Testis (tissue), 3 donors: ENCODE measurements around the gene PHF24. TPM values are rescaled to one million over a fixed set of nuclear protein-coding genes. Genes with fewer than 3 reads are reported as not detected.

Source experiments
- DNase-seq: peaks from one replicate; pipeline ENCODE4 v3.0.0-alpha.2; 2019
- H3K27ac ChIP-seq, 2 donors: fragments of 200-600 bp; sonication (generic); one replicate each; pipeline ENCODE4 v1.5.1; 2019
- H3K27me3 ChIP-seq: fragments of 200-600 bp; sonication (generic); one replicate; pipeline ENCODE4 v1.5.1; 2019
- H3K36me3 ChIP-seq: fragments of 200-600 bp; sonication (generic); one replicate; pipeline ENCODE4 v1.5.1; 2017; ENCODE audit warnings: low read depth; ENCODE audit errors: missing control alignments
- H3K4me1 ChIP-seq: fragments of 200-600 bp; sonication (generic); one replicate; pipeline ENCODE4 v1.5.1; 2019
- H3K4me3 ChIP-seq, 2 donors: fragments of 200-600 bp; sonication (generic); one replicate each; pipeline ENCODE4 v1.5.1; 2017 to 2019
- H3K9me3 ChIP-seq: fragments of 200-600 bp; sonication (generic); one replicate; pipeline ENCODE4 v1.5.1; 2017
- CTCF ChIP-seq, 3 experiments: fragments of 450-650 bp in 2 of 3; fragments of 200-600 bp in 1 of 3; sonication (generic) in 1 of 3; IDR thresholded peaks; one replicate each; pipeline ENCODE4 v1.5.1; 2016 to 2019; ENCODE audit warnings: antibody characterized with exemption in 3 of 3, mild to moderate bottlenecking in 2 of 3, moderate library complexity in 1 of 3
- POLR2A ChIP-seq: fragments of 450-650 bp; IDR thresholded peaks from one replicate; pipeline ENCODE4 v1.6.1; 2017; ENCODE audit warnings: antibody characterized with exemption, mild to moderate bottlenecking, moderate library complexity
- WGBS, 2 donors: methylation state at CpG; one replicate each; pipeline ENCODE4 v1.1.5; 2018; 5-methylcytosine and 5-hydroxymethylcytosine counted together
- intact Hi-C: fragments of 100-400 bp; cut with DNase I; formaldehyde crosslinking; loops from one replicate; pipeline ENCODE4 v1.15.1; 2023; ENCODE audit warnings: low total_unique reads
- polyA plus RNA-seq: library from polyadenylated mRNA; stranded (reverse); fragments of 350-450 nt; fragmentation: Illumina TruSeq; extraction: RNeasy Lipid Tissue Mini Kit (QIAGEN cat#74804); gene quantifications from one replicate; pipeline ENCODE4 v1.2.3, GENCODE V29; 2014; ENCODE audit warnings: low read depth, low replicate concordance; ENCODE audit not compliant: insufficient read depth
- total RNA-seq, 2 donors: library from RNA; depleted of rRNA; stranded (reverse); fragments of >200 nt; gene quantifications; one replicate each; pipeline ENCODE4 v1.2.3, GENCODE V29; 2016

The PHF24 gene
- total and polyA plus RNA-seq, 3 donors from 2014 or later = 44.8 to 132 (median 93.3) TPM

GRCh38 chr9:34986540-34987047, 28.5 kb downstream of the PHF24 start:
- H3K27me3 ChIP-seq = no peaks in the 10 kb centered on the region
- H3K4me3 ChIP-seq = no peak overlapping the region
- no peak for TF ChIP-seq POLR2A
- no peak for TF ChIP-seq CTCF (IDR thresholded peaks at IDR 0.05)
- no peak for DNase-seq
- intact Hi-C loops = no loop called here
- H3K36me3 ChIP-seq = no peaks in the 10 kb centered on the region
- H3K4me1 ChIP-seq = peaks cover 17% of the 10 kb centered on the region
- H3K9me3 ChIP-seq = no peaks in the 10 kb centered on the region
- 64 to 74% methylated on average over 6 to 9 of the region's 9 CpGs for WGBS, 2 donors
- no peak overlapping the region for H3K27ac ChIP-seq

DNA sequence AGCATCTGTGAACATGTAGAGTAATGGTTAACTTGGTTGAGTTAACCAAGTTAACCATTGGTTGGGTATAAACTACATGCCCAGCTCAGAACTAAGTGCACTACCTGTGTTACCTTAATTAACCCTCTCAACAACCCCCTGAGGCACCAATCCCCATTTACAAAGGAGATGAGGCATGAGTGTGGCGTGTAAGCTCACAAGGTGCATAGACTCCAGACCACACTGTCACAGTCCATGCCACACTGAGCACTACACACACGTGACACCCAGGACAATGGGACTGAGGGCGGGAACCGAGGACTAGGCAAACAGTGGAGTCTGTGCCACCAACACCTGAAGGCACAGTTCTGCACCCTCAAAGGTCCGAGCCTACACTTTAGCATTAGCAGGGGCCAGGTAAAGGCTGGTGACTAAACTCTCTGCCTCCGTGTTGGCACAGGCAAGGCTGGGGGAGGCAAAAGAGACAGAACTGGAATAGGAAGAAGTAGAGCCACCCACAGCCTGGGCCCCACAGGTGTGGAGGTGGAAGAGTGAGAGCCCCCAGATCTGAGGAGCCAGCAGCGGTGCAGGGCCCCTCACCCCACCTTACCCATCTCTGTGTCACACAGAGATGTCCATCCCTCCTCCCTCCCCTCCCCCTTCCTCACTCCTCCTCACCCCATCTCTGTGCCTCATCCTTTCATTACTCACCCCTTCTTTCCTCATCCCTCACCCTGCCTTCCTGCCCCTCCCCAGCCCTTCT, 29.2 kb downstream of the PHF24 start:
- H3K27me3 ChIP-seq = no peaks in the 10 kb centered on the region
- peaks cover 25% of the 10 kb centered on the region for H3K4me1 ChIP-seq
- intact Hi-C loops = no loop called here
- WGBS, 2 donors = 80 to 82% methylated on average over 7 of the region's 7 CpGs
- H3K27ac ChIP-seq = no peak overlapping the region
- H3K9me3 ChIP-seq = no peaks in the 10 kb centered on the region
- DNase-seq = no peak
- H3K4me3 ChIP-seq = no peak overlapping the region
- TF ChIP-seq CTCF (IDR thresholded peaks at IDR 0.05) (no peak), POLR2A (no peak)
- no peaks in the 10 kb centered on the region for H3K36me3 ChIP-seq

GRCh38 chr9:34988218-34989002, 30.3 kb downstream of the PHF24 start:
- TF ChIP-seq POLR2A (no peak), CTCF (IDR thresholded peaks at IDR 0.05) (no peak)
- Histone ChIP-seq H3K9me3 (no peaks in the 10 kb centered on the region), H3K36me3 (no peaks in the 10 kb centered on the region), H3K4me3 (peak overlapping the region; percentile 95 to 96), H3K27me3 (no peaks in the 10 kb centered on the region), H3K27ac (peak overlapping the region; percentile 85 to 87), H3K4me1 (peaks cover 36% of the 10 kb centered on the region)
- WGBS, 2 donors = 11 to 17% methylated on average over 25 of the region's 25 CpGs
- intact Hi-C loops = no loop called here
- DNase-seq = peak; percentile 58

GRCh38 chr9:34989003-34989945, 31.2 kb downstream of the PHF24 start, which contains the start of gene DNAJB5:
TSS of gene DNAJB5 (plus strand) at chr9:34989745. CDS start at chr9:34990631, 886 bp downstream.
- Histone ChIP-seq H3K36me3 (no peaks in the 10 kb centered on the region), H3K27me3 (no peaks in the 10 kb centered on the region), H3K4me3 (peak within 1 kb of the TSS; percentile 95 to 96), H3K9me3 (no peaks in the 10 kb centered on the region), H3K4me1 (peaks cover 44% of the 10 kb centered on the region), H3K27ac (peak within 1 kb of the TSS; percentile 97)
- TF ChIP-seq CTCF (IDR thresholded peaks at IDR 0.05) = peak in 1 of 3 experiments; percentile 13
- peak; percentile 82 for TF ChIP-seq POLR2A
- DNase-seq = peak; percentile 100
- 1% methylated on average over 23 to 64 of the region's 65 CpGs for WGBS, 2 donors
- intact Hi-C loops = no loop called here
